SU-DHL-6 (cell line): Measurements from ENCODE around the gene C4B.

Experiments
- CTCF ChIP-seq: fragments of 200-600 bp; sonication (generic); IDR thresholded peaks from one replicate; pipeline ENCODE4 v1.5.1; 2017; ENCODE audit warnings: antibody characterized with exemption, mild to moderate bottlenecking, low read length, moderate library complexity; ENCODE audit not compliant: insufficient read depth, poor library complexity, severe bottlenecking
- EZH2phosphoT487 ChIP-seq: fragments of 200-600 bp; sonication (generic), shearing (Covaris generic); conservative IDR thresholded peaks from 2 replicates; pipeline ENCODE4 v1.6.1; 2018; ENCODE audit warnings: mild to moderate bottlenecking, antibody characterized with exemption, low read length, moderate library complexity, mixed read lengths

- TF ChIP-seq EZH2phosphoT487: no peak
- no peak for TF ChIP-seq CTCF
Observed at GRCh38 chr6:32082478-32082877, 67.9 kb downstream of the C4B start.
